Measurements from ENCODE around the gene TRIM27.
A peak's percentile ranks its signal among the peaks of the same experiment; 100 is the strongest.

The TRIM27 gene

GRCh38 chr6:28944412-28944865 is 20.7 kb upstream of the TRIM27 start:
- TF ChIP-seq ZNF70 (CRISPR knock-in tag; IDR thresholded peaks at IDR 0.05) (no peak), PATZ1 (CRISPR knock-in tag; IDR thresholded peaks at IDR 0.05; ENCODE audit: borderline replicate concordance) (no peak), GLIS3 (CRISPR knock-in tag; IDR thresholded peaks at IDR 0.05) (no peak), TCF4 (CRISPR knock-in tag; IDR thresholded peaks at IDR 0.05; ENCODE audit: borderline replicate concordance) (no peak), PPARA (CRISPR knock-in tag; IDR thresholded peaks at IDR 0.05; ENCODE audit: borderline replicate concordance) (no peak), ZNF565 (CRISPR knock-in tag; conservative IDR thresholded peaks at IDR 0.05; ENCODE audit: low read depth) (no peak), CSDC2 (CRISPR knock-in tag; IDR thresholded peaks at IDR 0.05) (no peak)
- TF ChIP-seq, protein P1, sequence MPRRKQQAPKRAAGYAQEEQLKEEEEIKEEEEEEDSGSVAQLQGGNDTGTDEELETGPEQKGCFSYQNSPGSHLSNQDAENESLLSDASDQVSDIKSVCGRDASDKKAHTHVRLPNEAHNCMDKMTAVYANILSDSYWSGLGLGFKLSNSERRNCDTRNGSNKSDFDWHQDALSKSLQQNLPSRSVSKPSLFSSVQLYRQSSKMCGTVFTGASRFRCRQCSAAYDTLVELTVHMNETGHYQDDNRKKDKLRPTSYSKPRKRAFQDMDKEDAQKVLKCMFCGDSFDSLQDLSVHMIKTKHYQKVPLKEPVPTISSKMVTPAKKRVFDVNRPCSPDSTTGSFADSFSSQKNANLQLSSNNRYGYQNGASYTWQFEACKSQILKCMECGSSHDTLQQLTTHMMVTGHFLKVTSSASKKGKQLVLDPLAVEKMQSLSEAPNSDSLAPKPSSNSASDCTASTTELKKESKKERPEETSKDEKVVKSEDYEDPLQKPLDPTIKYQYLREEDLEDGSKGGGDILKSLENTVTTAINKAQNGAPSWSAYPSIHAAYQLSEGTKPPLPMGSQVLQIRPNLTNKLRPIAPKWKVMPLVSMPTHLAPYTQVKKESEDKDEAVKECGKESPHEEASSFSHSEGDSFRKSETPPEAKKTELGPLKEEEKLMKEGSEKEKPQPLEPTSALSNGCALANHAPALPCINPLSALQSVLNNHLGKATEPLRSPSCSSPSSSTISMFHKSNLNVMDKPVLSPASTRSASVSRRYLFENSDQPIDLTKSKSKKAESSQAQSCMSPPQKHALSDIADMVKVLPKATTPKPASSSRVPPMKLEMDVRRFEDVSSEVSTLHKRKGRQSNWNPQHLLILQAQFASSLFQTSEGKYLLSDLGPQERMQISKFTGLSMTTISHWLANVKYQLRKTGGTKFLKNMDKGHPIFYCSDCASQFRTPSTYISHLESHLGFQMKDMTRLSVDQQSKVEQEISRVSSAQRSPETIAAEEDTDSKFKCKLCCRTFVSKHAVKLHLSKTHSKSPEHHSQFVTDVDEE (CRISPR knock-in tag; IDR thresholded peaks at IDR 0.05): 0 out of 2 replicates have a peak, but pooled peaks have one; percentile 23
- peak; percentile 27 for ATAC-seq

- peak; percentile 48 for ATAC-seq
Observed at GRCh38 chr6:28943557-28944411, 20.0 kb upstream of the TRIM27 start.

DNA sequence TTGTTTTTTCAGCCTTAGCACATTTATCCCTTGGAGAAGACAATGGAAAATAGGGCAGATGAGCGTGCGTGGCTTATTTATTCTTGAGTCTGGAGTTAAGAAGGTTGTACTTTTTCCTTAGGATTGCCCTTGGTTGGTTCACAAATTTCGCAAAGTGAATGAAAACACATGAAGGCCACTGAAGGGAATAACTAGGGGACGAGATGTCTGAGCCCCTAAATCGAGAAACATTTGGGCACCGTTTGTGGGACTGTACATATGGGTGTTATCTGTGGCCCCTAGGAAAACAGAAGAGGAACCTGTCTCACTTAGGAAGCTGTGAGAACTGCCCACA is 19.4 kb upstream of the TRIM27 start:
- TF ChIP-seq ZC3H10 (CRISPR knock-in tag; IDR thresholded peaks at IDR 0.05): no peak
- TF ChIP-seq ZNF70 (CRISPR knock-in tag; IDR thresholded peaks at IDR 0.05): no peak
- TF ChIP-seq GLIS3 (CRISPR knock-in tag; IDR thresholded peaks at IDR 0.05): no peak
- no peak for TF ChIP-seq PPARA (CRISPR knock-in tag; IDR thresholded peaks at IDR 0.05; ENCODE audit: borderline replicate concordance)
- no peak for ATAC-seq

More at GRCh38 chr6:28943557-28944411, 20.0 kb upstream of the TRIM27 start:
- TF ChIP-seq ZNF8 (CRISPR knock-in tag; IDR thresholded peaks at IDR 0.05): peak; percentile 83
- no peak for TF ChIP-seq BACH2 (CRISPR knock-in tag; IDR thresholded peaks at IDR 0.05; ENCODE audit: borderline replicate concordance)
- TF ChIP-seq TCF4 (CRISPR knock-in tag; IDR thresholded peaks at IDR 0.05; ENCODE audit: borderline replicate concordance): no peak
- TF ChIP-seq, protein P1 (CRISPR knock-in tag; IDR thresholded peaks at IDR 0.05): 0 out of 2 replicates have a peak, but pooled peaks have one; percentile 12

DNA sequence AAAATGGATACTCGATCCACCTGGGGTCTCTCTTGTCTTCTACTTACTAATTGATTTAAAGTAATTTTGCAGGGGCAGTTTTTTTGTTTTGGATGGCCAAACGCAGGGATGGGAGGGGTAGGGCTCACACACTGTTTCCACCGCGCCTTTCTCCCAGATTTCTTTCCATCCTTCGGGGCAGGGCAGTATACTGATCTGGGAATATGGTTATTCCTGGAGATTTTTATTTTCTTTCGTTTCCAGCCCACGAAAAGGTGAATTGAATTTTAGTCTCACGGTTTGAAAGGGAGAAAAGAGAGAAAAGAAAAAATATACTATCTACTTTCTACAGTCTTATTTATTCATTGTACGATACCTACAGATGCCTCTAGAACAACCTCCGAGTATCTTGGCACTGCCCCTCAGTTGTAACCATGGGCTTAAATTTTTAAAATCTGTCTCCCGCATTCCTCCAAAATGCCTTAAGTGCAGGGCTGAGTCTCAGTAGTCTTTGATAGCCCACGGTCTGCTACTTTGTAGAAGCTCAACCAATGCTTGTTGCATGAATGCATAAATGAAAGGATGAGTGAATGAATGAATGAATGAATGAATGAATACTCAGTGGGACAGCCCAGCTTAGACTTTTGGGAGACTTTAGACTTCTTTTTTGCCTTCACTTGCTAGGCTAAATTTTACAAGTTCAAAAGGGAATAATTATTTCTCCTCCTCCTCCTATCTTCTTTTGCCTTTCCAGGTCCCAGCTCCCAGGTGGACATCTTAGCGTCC is 18.1 kb upstream of the TRIM27 start:
- TF ChIP-seq ZC3H10 (CRISPR knock-in tag; IDR thresholded peaks at IDR 0.05) (no peak), ESRRG (CRISPR knock-in tag; IDR thresholded peaks at IDR 0.05) (no peak), ZFP3 (CRISPR knock-in tag; IDR thresholded peaks at IDR 0.05) (no peak), CREB5 (CRISPR knock-in tag; IDR thresholded peaks at IDR 0.05; ENCODE audit: low read depth) (no peak), BACH2 (CRISPR knock-in tag; IDR thresholded peaks at IDR 0.05; ENCODE audit: borderline replicate concordance) (no peak), ZFP30 (CRISPR knock-in tag; IDR thresholded peaks at IDR 0.05) (no peak), PATZ1 (CRISPR knock-in tag; IDR thresholded peaks at IDR 0.05; ENCODE audit: borderline replicate concordance) (no peak), OSR1 (CRISPR knock-in tag; IDR thresholded peaks at IDR 0.05) (no peak), ZNF565 (CRISPR knock-in tag; conservative IDR thresholded peaks at IDR 0.05; ENCODE audit: low read depth) (no peak), PPARA (CRISPR knock-in tag; IDR thresholded peaks at IDR 0.05; ENCODE audit: borderline replicate concordance) (no peak)
- TF ChIP-seq, protein P2, sequence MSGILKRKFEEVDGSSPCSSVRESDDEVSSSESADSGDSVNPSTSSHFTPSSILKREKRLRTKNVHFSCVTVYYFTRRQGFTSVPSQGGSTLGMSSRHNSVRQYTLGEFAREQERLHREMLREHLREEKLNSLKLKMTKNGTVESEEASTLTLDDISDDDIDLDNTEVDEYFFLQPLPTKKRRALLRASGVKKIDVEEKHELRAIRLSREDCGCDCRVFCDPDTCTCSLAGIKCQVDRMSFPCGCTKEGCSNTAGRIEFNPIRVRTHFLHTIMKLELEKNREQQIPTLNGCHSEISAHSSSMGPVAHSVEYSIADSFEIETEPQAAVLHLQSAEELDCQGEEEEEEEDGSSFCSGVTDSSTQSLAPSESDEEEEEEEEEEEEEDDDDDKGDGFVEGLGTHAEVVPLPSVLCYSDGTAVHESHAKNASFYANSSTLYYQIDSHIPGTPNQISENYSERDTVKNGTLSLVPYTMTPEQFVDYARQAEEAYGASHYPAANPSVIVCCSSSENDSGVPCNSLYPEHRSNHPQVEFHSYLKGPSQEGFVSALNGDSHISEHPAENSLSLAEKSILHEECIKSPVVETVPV (CRISPR knock-in tag; IDR thresholded peaks at IDR 0.05): no peak
- peak; percentile 14 for ATAC-seq
